DMS153 treated with DMSO at 0.1 percent for 48 hours (cell line): Measurements from ENCODE around the gene CACNB4.
"Not testable (repeated sequence)": the region's sequence is repeated elsewhere in the genome, so short reads cannot be mapped to it uniquely, and the experiment has no call there.

Source experiments
- DNase-seq: peaks from one replicate; lab custom pipeline; 2025; ENCODE audit not compliant: unreplicated experiment; lab: John Stamatoyannopoulos, UW

The CACNB4 gene

DNA sequence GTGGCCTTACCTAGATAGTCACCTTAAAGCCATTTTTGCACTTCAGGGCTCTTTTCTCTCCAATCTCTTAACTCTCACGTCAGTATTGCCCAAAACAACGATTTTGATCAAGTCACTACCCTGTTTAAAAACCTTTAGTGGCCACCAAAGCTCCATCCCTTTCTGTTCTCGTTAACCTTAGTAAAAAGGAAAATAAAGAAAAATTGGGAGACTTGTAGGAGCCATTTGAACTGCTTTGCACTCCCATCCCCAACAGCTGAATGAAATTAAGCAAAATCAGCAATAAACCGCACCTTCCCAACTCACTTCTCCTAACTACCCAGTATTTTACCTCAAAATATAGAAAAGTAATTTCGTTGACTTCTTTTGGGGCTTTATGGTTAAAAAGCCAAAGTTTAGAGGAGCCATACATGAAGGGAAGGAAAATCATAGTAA lies 269.9 kb downstream of the CACNB4 start:
- DNase-seq = no peak

DNA sequence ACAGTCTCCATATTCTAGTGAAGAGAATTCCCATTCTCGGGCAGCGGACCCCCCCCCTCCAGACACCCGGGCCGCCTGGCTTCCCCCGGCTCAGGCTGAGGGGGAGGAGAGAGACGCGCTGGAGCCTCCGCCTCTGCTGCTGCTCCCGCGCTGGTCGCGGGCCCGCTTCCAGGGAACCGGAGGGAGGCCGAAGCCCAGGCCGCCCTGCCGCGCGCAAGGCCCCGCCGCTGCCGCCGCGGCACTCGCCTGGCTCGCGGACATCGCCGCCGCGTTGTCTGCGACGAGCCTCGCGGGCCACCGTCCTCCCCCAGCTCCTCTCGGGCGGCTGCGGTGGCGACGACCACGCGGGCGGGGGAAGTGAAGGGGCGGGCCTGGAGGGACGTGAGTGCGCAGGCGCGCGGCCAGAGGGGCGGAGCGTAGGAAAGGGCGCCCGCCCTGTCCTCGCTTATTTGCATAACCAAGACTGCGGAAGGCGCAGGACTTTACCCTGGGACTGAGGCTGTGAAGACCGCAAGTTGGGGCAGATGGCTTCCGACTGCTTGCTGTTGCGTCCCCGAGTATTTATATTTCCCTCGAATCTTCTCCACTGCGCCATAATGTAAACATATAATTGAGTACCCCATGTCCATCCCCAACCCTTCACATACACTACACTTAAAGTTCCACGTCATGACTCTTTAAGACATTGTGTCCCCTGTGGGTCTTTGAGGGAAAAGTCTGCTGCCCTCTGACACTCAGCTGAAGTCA lies 270.5 kb downstream of the CACNB4 start, which contains the start of gene ARL5A:
TSS of gene ARL5A (minus strand) at position 279 of the 747 bp plus-strand sequence. CDS start at position 34, 245 bp downstream.
- peak; percentile 86 for DNase-seq

DNA sequence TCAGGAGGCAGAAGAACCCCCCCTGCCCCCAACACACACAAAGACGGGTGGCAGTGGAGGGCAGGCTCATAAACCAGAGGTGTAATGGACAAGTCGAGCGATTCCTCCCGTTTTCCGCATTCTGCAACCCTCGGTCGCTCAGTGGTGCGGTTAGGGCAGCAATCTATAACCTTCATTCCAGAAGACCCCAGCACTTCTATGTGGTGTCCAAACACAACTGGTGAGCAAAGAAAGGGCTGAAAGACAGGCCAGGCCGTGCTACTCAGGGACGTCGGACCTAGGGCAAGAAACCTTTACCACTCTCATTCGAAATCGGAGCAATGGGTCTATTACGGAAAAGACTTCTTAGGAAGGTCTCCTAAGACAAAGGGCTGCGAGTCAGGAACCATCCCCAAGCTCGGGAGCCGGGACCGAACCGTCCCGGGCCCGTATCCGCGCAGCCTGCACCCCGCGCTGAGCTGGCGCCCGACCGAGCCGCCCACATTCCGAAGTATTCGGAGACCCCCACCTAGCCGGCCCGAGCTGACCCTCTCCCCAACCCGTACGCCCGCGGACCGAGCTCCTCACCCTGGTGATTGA lies 271.2 kb downstream of the CACNB4 start:
- no peak for DNase-seq

DNA sequence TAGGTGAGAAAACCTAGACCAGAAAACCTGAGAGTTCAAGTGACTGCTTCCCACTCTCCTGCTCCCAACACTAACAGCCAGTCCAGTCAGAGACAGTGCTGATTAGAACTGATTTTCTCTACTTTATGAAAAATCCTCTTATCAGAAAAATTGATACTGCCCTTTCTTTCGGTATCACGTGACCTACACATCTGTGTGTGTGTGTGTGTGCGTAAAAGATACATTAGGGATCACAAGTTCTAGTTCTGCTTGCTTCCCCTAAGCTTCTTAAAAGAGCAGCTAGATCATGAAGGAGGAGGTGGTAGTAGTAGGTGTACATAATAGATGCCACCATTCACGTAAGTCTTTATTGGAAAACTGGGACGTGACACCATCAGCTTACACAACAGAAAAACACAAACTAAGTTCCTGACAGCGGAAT lies 272.1 kb downstream of the CACNB4 start:
- DNase-seq = no peak

DNA sequence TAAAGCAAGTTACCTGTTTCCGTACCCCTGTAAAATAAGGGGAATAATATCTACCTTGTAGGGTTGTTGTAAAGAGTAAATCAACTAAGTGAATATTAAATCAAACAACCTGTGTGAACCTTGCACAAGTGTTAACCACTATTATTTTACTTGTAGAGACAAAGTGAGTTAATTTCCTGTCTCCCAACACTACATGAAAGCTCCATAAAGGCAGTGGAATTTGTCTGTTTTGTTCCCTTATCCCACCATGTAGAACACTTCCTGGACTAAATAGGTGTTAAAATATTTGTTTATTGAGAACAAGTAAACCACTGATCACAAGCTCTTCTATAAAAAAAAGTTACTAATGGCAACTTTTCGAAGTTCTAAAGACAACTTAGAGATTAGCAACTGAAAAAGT lies 274.0 kb downstream of the CACNB4 start:
- DNase-seq = no peak

DNA sequence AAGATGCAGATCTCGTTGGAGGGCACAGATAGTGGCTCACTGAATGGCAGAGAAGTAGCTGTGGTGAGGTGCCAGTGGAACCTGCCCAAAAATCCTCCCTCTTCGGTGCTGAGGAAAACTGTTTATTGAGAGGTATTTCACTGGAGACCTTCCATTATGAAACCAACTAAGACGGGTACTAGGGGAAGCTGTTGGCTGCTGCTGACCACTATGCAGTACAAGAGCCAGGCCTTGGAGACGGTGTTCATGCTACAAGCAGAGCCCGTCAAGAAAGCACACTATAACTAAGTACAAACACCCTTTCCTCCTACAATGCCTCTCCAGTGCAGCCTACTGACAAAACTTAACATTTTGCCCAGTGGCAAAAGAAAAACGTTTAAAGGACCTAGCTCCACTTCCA lies 275.2 kb downstream of the CACNB4 start:
- no peak for DNase-seq

DNA sequence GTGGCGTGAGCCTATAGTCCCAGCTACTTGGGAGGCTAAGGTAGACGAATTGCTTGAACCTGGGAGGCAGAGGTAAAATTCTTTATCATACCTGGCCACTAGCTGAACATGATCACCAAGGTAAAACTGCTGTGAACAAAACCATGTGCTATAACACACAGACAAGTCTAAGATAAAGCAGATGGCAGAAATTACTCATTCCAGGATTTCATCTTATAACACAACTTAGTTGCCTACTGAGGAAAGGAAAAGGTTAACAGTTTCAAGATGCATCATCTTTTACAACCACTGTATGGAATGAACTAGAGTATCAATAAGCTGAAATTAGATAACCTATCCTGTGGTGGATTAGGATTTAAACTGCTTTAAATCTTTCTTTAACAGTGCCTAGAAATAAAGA lies 278.9 kb downstream of the CACNB4 start:
- DNase-seq = no peak

DNA sequence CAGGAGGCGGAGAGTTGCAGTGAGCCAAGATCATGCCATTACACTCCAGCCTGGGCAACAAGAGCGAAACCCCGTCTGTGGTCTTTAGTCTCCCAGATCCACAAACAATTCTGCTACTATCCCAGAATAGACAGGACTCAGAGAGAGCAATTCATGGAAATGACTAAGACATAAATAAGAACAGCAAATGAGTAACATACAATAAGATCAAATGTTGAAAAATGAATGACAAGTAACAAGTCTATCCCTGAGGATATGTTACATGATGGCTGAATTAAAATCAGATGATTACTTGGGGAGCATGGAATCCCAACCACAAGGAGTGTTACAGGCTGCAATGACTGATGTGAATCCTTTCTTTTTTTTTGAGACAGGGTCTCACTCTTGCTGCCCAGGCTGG lies 280.9 kb downstream of the CACNB4 start:
- DNase-seq = no peak

DNA sequence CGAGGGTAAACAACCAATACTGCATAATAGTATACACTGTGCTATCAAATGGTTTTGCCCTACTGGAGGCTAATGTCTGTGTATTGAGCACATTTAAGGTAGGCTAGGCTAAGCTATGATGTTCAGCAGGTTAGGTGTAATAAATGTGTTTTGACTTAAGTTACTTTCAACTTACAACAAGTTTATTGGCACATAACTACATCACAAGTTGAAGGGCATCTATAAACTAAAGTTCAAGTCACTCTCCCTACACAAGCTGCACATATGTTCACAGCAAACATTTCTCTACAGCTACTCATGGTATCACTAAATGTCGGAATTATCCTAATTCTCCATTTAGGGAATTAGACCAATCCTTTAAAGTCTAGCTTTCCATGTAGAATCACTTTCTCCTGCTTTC lies 282.0 kb downstream of the CACNB4 start:
- DNase-seq = no peak

DNA sequence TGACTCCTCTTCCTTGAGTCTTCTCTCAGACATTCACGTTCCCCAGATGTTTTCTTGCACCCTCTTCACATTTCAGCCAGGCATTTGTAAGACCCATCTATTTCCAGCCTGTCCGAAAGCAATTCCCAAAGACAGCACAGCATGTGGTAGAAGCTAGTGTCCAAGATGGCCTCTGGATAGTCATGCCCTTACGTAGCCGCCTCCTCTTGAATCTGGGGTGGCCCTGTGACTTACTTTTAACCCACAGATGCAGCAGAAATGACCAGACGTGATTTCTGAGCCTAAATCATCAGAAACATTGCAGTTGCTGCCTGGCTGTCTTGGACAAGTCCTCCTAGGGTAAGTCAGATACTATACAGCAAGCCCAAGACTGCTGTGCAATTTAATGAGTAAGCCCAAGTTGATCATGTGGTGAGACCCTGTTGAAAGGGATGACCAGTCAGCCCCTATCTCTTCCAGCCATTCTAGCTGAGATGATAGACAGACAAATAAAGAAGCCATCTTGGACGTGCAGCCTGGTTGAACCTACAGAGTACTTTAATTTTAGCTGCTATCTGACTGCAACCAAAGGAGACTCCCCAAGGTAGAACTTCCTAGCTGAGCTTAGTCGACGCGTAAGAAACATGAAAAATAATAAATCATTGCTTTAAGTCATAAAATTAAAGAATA lies 282.9 kb downstream of the CACNB4 start:
- DNase-seq = no peak

DNA sequence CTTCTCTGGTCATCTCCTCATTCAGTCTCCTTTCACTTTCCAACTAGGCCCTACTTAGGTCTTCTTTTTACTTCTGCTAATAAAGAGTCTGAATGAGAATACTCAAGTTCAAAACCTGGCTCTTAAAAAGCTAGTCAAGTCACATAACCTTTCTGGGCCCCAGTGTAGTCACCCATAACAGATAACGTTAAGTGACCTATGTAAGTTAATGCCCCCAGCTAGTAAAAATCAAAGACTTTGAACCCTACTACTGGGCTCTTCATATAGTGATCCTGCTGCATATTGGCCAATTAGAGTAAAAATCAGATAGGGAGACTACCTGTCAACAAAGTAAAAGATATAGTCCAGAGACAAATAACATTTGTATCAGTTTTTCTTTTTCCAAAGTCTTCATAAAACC lies 288.4 kb downstream of the CACNB4 start:
- DNase-seq = no peak

DNA sequence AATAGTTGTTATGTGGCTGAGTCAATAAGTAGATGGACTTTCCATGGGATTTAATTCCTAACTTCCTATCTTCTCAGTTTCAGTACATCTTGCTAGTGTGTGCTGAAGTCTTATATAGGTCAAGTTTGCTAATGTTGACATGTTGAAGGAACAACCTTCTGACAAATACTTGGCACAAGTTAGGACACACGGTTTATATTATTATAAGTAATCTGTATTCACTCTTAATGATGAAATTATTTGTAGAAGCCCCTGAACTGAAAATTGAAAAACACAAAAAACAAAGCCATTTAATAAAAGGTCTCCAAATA lies 289.8 kb downstream of the CACNB4 start:
- DNase-seq = no peak

DNA sequence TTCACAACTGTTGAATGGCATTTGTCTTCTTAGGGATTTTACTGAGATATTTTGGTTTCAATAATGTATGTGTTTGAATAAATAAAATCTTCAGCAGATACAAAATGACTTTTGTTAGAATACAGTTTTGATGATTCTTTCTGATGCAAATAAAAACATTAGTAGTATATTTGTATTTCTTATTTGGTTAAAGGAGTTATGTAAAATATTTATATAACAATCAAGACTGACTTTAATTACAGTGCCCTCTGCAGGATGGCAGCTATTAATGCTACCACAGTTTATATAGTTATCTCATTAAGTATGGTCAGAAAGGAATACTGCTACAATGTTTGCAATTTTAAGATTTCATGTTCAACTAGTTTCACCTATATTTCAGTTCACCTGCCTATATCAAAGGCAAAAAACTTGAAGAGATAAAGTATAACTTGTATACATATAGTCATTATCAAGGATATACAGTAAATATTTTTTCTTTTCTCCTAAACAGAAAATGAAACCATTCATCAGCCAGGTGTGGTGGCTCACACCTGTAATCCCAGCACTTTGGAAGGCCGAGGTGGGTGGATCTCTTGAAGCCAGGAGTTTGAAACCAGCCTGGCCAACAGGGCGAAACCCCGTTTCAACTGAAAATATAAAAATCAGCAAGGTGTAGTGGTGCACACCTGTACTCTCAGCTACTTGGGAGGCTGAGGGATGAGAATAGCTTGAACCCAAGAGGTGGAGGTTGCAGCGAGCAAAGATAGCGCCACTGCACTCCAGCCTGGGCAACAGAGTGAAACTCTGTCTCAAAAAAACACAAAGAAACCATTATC lies 290.4 kb downstream of the CACNB4 start:
- peak; percentile 28 for DNase-seq

DNA sequence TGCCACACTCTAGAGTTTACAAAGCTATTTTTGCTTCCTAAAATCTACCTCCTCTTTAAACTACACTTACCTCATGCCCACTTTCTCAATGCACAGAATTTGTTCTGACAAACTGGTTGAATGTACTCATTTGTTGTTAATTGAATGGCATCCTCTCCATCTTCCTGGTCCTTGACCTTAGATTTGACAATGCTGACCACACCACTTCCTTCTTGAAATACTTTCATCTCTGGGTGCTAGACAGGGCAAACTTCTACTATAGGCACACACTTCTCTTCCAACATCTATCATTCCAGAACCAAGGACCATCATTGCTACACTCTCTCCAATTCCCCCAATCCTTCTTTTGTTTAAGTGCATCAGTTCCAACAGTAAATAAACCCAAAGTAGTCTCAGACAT lies 292.9 kb downstream of the CACNB4 start:
- no peak for DNase-seq

DNA sequence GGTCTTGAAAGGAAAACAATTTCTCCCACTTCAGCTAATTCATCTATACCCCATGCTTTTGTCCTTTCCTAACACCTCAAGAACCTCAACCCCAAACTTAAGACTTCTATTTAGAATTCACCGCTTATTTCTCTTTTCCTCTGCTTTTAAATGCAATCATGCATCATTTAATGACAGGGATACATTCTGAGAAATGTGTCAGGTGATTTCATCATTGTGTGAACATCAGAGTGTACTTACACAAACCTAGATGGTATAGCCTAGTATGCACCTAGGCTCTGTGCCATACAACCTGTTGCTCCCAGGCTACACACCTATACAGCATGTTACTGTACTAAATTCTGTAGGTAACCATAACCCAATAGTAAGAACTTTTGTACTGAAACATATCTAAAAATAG lies 293.5 kb downstream of the CACNB4 start:
- DNase-seq = no peak

DNA sequence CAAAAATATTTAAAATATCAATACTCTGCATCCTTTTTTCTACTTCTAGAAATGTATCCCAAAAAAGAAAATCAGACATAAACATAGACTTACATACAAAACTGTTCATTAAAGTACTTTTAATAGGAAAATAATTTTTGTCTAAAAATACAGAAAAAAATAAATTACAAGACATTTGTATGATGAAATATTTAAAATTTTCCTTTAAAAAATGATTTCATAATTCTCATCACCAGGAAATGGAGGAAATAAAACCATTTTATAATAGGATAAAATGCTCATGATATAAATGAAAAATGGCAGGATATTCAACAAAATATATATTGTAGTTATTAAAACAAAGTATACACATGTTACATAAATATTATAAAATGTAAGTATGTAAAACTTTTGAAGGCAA lies 295.0 kb downstream of the CACNB4 start:
- no peak for DNase-seq

DNA sequence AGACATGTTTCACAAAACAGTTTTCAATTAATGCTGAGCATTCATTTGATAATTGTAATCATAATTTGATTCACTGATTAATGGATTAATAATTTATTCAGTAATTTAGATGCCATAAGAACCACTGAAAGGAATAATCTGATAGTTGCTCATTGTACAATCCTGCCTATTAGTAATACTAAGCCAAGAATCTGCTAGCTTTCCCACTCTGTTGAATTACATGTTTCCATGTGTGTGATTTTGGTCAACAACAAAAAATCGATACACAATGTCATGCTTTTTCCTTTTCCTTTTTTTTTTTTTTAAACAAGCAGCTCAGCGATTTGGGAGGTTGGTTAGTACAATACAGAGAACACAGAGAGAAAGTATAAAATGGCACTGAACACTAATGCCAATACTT lies 296.5 kb downstream of the CACNB4 start:
- no peak for DNase-seq

DNA sequence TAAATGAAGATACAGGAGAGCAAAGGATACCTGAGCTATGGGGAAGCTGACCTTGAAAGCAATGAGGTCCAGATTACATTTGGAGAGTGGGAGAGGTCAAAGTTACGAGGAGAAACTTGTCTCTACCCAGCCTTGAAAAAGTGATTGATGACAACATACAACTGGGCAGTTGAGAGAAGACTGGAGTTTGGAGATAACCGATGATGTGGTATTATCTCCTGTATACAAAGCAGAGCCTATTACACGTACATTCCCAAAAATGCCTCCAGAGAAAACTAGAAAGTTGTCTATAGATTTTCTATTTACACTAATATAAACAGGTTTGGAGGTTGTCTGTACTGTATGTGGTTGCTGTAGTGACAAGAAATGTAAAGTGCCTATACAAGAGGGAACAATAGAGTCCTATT lies 299.0 kb downstream of the CACNB4 start:
- no peak for DNase-seq

DNA sequence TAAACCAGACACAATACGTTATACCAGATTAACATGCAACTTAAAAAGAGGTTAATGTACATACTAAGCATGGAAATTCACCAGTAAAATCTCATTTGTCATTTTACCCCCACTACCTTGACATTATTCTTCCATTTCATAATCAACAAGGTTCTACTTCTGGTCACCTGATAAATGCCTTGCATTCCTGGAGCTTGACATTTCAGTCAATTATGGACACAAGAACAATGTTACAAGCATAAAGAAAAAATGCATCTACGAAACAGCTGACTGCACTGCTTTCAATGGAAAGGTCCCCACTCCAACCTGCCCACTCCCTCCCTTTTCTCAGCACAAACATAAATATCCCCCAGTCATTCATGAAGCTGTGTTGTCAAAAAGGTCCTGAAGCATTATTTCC lies 302.1 kb downstream of the CACNB4 start:
- no peak for DNase-seq

DNA sequence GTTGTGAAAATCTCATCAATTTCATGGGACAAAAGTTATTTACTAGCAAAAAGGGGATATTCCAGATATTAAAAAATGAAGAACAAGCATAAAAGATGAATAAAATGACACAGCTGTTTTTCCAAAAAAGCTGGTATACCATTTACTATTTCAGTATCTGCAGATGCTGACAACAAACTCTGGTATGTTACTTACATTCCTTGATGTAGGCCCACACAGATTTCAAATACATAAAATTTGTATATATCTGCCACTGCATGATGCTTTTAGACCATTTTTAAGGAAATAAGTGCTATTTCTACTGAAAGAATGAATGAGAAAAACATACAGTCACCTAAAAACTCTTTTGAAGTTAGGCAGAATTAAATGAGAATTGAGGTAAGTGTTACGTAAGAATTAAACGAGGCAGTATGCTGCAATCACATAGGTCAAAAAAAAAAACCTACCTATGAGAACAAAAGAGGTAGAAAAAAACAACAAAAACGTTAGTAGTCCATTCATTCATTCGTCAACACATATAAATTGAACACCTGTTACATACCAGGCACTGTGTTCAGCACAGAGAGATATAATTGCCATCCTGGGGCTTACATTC lies 303.1 kb downstream of the CACNB4 start:
- DNase-seq = no peak

DNA sequence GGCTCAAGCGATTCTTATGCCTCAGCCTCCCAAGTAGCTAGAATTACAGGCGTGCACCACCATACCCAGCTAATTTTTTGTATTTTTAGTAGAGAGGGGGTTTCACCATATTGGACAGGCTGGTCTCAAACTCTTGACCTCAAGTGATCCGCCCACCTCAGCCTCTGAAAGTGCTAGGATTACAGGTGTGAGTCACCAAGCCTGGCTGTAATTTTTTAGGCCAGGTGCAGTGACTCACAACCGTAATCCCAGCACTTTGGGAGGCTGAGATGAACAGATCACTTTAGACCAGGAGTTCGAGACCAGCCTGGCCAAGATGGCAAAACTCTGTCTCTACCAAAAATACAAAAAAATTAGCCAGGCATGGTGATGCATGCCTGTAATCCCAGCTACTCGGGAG lies 304.4 kb downstream of the CACNB4 start:
- DNase-seq = not testable (repeated sequence)
